SK-N-SH treated with all-trans-retinoic acid at 6 μM for 48 hours (cell line): ENCODE measurements around the gene LGALS9.

Experiments used
- ATAC-seq: fragments of 200-7000 bp; cut with Tn5 transposase; 3 replicates; pipeline ENCODE4 v1.9.1; 2020; ENCODE audit warnings: mild to moderate bottlenecking, moderate library complexity
- BACH2 ChIP-seq: fragments of 250-450 bp; sonication (Bioruptor Pico); IDR thresholded peaks from 2 replicates; pipeline ENCODE4 v1.9.0; 2021; ENCODE audit warnings: mild to moderate bottlenecking, borderline replicate concordance
- CREB5 ChIP-seq: fragments of 250-450 bp; sonication (Bioruptor Pico); IDR thresholded peaks from 2 replicates; pipeline ENCODE4 v1.5.1; 2020; ENCODE audit warnings: low read depth, mild to moderate bottlenecking, moderate library complexity
- CSDC2 ChIP-seq: fragments of 250-450 bp; sonication (Bioruptor Pico); IDR thresholded peaks from 2 replicates; pipeline ENCODE4 v1.5.0; 2020; ENCODE audit warnings: mild to moderate bottlenecking, moderate library complexity
- ESRRG ChIP-seq: fragments of 250-450 bp; sonication (Bioruptor Pico); IDR thresholded peaks from 2 replicates; pipeline ENCODE4 v1.6.1; 2021; ENCODE audit warnings: mild to moderate bottlenecking
- GLIS3 ChIP-seq: fragments of 250-450 bp; sonication (Bioruptor Pico); IDR thresholded peaks from 2 replicates; pipeline ENCODE4 v1.5.0; 2020; ENCODE audit warnings: mild to moderate bottlenecking, moderate library complexity
- ISL1 ChIP-seq: fragments of 250-450 bp; sonication (Bioruptor Pico); IDR thresholded peaks from 2 replicates; pipeline ENCODE4 v2.1.2; 2022; ENCODE audit warnings: mild to moderate bottlenecking, moderate library complexity
- OSR1 ChIP-seq: fragments of 250-450 bp; sonication (Bioruptor Pico); IDR thresholded peaks from 2 replicates; pipeline ENCODE4 v1.8.0; 2022; ENCODE audit warnings: moderate library complexity, mild to moderate bottlenecking, inconsistent platforms
- PATZ1 ChIP-seq: fragments of 250-450 bp; sonication (Bioruptor Pico); IDR thresholded peaks from 2 replicates; pipeline ENCODE4 v1.8.0; 2020; ENCODE audit warnings: mild to moderate bottlenecking, moderate library complexity, borderline replicate concordance
- POU6F1 ChIP-seq: fragments of 250-450 bp; sonication (Bioruptor Pico); IDR thresholded peaks from 2 replicates; pipeline ENCODE4 v1.8.0; 2021; ENCODE audit warnings: low read depth, mild to moderate bottlenecking, moderate library complexity, borderline replicate concordance
- PPARA ChIP-seq: fragments of 250-450 bp; sonication (Bioruptor Pico); IDR thresholded peaks from 2 replicates; pipeline ENCODE4 v1.5.0; 2020; ENCODE audit warnings: mild to moderate bottlenecking, borderline replicate concordance
- RARB ChIP-seq: fragments of 250-450 bp; sonication (Bioruptor Pico); IDR thresholded peaks from 2 replicates; pipeline ENCODE4 v1.8.0; 2021; ENCODE audit warnings: mild to moderate bottlenecking, moderate library complexity
- SNAI2 ChIP-seq: fragments of 250-450 bp; sonication (Bioruptor Pico); IDR thresholded peaks from 2 replicates; pipeline ENCODE4 v1.5.0; 2020; ENCODE audit warnings: mild to moderate bottlenecking, moderate library complexity
- TCF4 ChIP-seq: fragments of 250-450 bp; sonication (Bioruptor Pico); IDR thresholded peaks from 2 replicates; pipeline ENCODE4 v1.8.0; 2021; ENCODE audit warnings: mild to moderate bottlenecking, moderate library complexity, borderline replicate concordance
- TOX ChIP-seq: fragments of 250-450 bp; sonication (Bioruptor Pico); IDR thresholded peaks from 2 replicates; pipeline ENCODE4 v1.8.0; 2021; ENCODE audit warnings: mild to moderate bottlenecking, moderate library complexity, borderline replicate concordance
- TSHZ2 ChIP-seq: fragments of 250-450 bp; sonication (Bioruptor Pico); IDR thresholded peaks from 2 replicates; pipeline ENCODE4 v1.5.0; 2020; ENCODE audit warnings: mild to moderate bottlenecking, moderate library complexity
- ZC3H10 ChIP-seq: fragments of 250-450 bp; sonication (Bioruptor Pico); IDR thresholded peaks from 2 replicates; pipeline ENCODE4 v1.5.1; 2021; ENCODE audit warnings: mild to moderate bottlenecking, moderate library complexity
- ZFP3 ChIP-seq: fragments of 250-450 bp; sonication (Bioruptor Pico); IDR thresholded peaks from 2 replicates; pipeline ENCODE4 v1.5.0; 2020; ENCODE audit warnings: mild to moderate bottlenecking, moderate library complexity
- ZFP30 ChIP-seq: fragments of 450-650 bp; formaldehyde crosslinking; IDR thresholded peaks from 2 replicates; pipeline ENCODE4 v1.5.0; 2022; ENCODE audit warnings: mild to moderate bottlenecking, moderate library complexity
- ZNF565 ChIP-seq: fragments of 450-650 bp; formaldehyde crosslinking; conservative IDR thresholded peaks from 2 replicates; pipeline ENCODE4 v1.5.0; 2020; ENCODE audit warnings: low read depth, mild to moderate bottlenecking, moderate library complexity
- ZNF70 ChIP-seq: fragments of 450-650 bp; formaldehyde crosslinking; IDR thresholded peaks from 2 replicates; pipeline ENCODE4 v1.5.0; 2020; ENCODE audit warnings: mild to moderate bottlenecking, moderate library complexity
- ZNF8 ChIP-seq: fragments of 450-650 bp; formaldehyde crosslinking; IDR thresholded peaks from 2 replicates; pipeline ENCODE4 v1.5.0; 2020; ENCODE audit warnings: mild to moderate bottlenecking, moderate library complexity
- TF ChIP-seq, protein P1 (sequence below): fragments of 250-450 bp; sonication (Bioruptor Pico); IDR thresholded peaks from 2 replicates; pipeline ENCODE4 v1.5.1; 2021; ENCODE audit warnings: mild to moderate bottlenecking, moderate library complexity

LGALS9 gene

DNA sequence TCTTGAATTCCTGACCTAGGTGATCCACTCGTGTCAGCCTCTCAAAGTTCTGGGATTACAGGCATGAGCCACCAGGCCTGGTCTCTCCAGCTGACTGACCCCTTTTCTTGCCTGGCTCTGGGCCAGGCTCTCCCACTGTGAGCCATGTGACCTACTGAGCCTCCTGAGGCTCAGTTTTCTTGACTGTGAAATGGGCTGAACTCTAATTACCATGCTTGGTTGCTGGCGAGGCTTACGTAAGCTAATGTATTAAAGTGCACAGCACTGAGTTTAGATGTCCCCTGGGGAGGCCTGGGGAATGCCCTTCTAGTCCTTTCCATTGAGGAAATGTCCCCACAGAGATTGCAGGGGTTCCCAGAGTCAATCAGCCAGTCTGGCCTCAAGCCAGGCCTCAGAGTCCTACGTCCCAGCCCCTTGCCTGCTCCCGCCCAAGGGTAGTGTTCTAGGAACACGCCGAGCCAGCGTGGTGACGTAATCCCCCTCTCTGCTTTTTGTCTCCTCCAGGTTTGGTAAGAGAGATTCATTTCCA lies 45.8 kb upstream of the LGALS9 start:
- no peak for ATAC-seq
- TF ChIP-seq BACH2 (no peak), ESRRG (CRISPR knock-in tag) (no peak), CSDC2 (CRISPR knock-in tag) (no peak), CREB5 (CRISPR knock-in tag) (no peak), ISL1 (CRISPR knock-in tag) (no peak), TCF4 (CRISPR knock-in tag) (no peak), ZC3H10 (CRISPR knock-in tag) (no peak), GLIS3 (CRISPR knock-in tag) (no peak), TOX (CRISPR knock-in tag) (no peak), ZFP30 (CRISPR knock-in tag) (no peak), SNAI2 (no peak), ZFP3 (CRISPR knock-in tag) (no peak), ZNF70 (no peak), PPARA (CRISPR knock-in tag) (no peak), PATZ1 (CRISPR knock-in tag) (no peak), ZNF8 (no peak), ZNF565 (CRISPR knock-in tag) (no peak), OSR1 (no peak), RARB (CRISPR knock-in tag) (no peak)
- TF ChIP-seq, protein P1, sequence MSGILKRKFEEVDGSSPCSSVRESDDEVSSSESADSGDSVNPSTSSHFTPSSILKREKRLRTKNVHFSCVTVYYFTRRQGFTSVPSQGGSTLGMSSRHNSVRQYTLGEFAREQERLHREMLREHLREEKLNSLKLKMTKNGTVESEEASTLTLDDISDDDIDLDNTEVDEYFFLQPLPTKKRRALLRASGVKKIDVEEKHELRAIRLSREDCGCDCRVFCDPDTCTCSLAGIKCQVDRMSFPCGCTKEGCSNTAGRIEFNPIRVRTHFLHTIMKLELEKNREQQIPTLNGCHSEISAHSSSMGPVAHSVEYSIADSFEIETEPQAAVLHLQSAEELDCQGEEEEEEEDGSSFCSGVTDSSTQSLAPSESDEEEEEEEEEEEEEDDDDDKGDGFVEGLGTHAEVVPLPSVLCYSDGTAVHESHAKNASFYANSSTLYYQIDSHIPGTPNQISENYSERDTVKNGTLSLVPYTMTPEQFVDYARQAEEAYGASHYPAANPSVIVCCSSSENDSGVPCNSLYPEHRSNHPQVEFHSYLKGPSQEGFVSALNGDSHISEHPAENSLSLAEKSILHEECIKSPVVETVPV (CRISPR knock-in tag), result no peak
- TF ChIP-seq, all 23 proteins: peak for 0

DNA sequence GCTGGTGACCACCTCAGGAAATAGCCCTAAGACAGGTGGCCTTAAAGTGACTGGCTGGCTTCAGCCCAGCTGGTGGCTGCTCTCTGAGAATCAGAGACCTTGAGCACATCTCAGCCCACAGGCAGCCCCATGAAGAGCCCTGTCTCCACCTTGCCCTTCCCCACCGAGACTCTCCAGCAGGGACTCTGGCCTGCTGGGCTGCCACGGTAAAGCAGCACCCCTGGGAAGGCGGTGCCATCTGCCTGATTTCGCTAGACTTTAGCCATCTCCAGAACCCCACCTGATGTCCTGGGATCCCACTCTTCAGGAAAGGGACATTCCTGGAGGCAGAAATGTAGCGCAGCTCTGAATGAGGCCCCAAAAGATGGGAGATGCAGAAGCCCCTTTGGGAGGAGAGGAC lies 45.2 kb upstream of the LGALS9 start:
- peak; percentile 41 for ATAC-seq
- TF ChIP-seq POU6F1 (CRISPR knock-in tag) (no peak), CREB5 (CRISPR knock-in tag) (no peak), ZFP3 (CRISPR knock-in tag) (no peak), ZFP30 (CRISPR knock-in tag) (no peak), ZNF70 (no peak), ISL1 (CRISPR knock-in tag) (no peak), TCF4 (CRISPR knock-in tag) (no peak), BACH2 (no peak), SNAI2 (no peak), ZNF565 (CRISPR knock-in tag) (no peak), ESRRG (CRISPR knock-in tag) (no peak), ZNF8 (no peak), CSDC2 (CRISPR knock-in tag) (no peak), GLIS3 (CRISPR knock-in tag) (no peak), TOX (CRISPR knock-in tag) (no peak), PPARA (CRISPR knock-in tag) (no peak), TSHZ2 (CRISPR knock-in tag) (no peak)
- TF ChIP-seq, protein P1 (CRISPR knock-in tag), result no peak
